Panc1 (cell line): ENCODE data around the gene PYM1.

ENCODE experiments used
- CTCF ChIP-seq: fragments of 450-650 bp; IDR thresholded peaks from 2 replicates; pipeline ENCODE4 v1.5.1; 2017; ENCODE audit warnings: mild to moderate bottlenecking
- POLR2AphosphoS5 ChIP-seq: IDR thresholded peaks from 2 replicates; pipeline ENCODE4 v1.6.1; 2012; ENCODE audit warnings: mild to moderate bottlenecking, low read depth, low read length, moderate library complexity
- SIN3A ChIP-seq: IDR thresholded peaks from 2 replicates; pipeline ENCODE4 v1.6.1; 2012; ENCODE audit warnings: low read depth, mild to moderate bottlenecking, low read length, moderate library complexity, borderline replicate concordance; ENCODE audit not compliant: insufficient read depth
- TCF7L2 ChIP-seq: IDR thresholded peaks from 2 replicates; pipeline ENCODE4 v1.6.1; 2011; ENCODE audit warnings: mild to moderate bottlenecking, low read depth, low read length, inconsistent platforms
- TF ChIP-seq, protein P1 (sequence below), 2 experiments: IDR thresholded peaks; 2 replicates each; pipeline ENCODE4 v1.6.1; 2011 to 2012; ENCODE audit warnings: low read depth in 2 of 2, control low read depth in 1 of 2, low read length in 1 of 2, mild to moderate bottlenecking in 1 of 2, moderate library complexity in 1 of 2; ENCODE audit not compliant: insufficient read depth in 1 of 2

DNA sequence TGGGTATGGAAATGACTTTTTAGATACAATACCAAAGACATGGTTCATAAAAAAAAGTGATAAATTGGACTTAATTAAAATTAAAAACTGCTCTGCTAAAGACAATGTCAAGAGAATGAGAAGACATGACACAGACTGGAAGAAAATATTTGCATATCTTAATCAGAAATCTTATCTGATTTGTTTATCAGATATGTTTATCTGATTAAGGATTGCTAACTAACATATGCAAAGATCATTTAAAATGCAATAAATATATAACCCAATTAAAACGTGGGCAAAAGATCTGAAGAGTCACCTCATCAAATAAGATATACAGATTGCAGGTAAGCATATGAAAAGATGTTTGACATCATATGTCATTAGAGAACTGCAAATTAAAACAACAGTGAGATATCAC, 75.0 kb downstream of the PYM1 start:
- TF ChIP-seq CTCF = no peak
- no peak for TF ChIP-seq POLR2AphosphoS5
- no peak for TF ChIP-seq TCF7L2
- TF ChIP-seq, protein P1, sequence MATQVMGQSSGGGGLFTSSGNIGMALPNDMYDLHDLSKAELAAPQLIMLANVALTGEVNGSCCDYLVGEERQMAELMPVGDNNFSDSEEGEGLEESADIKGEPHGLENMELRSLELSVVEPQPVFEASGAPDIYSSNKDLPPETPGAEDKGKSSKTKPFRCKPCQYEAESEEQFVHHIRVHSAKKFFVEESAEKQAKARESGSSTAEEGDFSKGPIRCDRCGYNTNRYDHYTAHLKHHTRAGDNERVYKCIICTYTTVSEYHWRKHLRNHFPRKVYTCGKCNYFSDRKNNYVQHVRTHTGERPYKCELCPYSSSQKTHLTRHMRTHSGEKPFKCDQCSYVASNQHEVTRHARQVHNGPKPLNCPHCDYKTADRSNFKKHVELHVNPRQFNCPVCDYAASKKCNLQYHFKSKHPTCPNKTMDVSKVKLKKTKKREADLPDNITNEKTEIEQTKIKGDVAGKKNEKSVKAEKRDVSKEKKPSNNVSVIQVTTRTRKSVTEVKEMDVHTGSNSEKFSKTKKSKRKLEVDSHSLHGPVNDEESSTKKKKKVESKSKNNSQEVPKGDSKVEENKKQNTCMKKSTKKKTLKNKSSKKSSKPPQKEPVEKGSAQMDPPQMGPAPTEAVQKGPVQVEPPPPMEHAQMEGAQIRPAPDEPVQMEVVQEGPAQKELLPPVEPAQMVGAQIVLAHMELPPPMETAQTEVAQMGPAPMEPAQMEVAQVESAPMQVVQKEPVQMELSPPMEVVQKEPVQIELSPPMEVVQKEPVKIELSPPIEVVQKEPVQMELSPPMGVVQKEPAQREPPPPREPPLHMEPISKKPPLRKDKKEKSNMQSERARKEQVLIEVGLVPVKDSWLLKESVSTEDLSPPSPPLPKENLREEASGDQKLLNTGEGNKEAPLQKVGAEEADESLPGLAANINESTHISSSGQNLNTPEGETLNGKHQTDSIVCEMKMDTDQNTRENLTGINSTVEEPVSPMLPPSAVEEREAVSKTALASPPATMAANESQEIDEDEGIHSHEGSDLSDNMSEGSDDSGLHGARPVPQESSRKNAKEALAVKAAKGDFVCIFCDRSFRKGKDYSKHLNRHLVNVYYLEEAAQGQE (IDR thresholded peaks at IDR 0.05; ENCODE audit: insufficient read depth in 1 of 2, low read depth in 2 of 2, low read length in 1 of 2) = no peak
- no peak for TF ChIP-seq SIN3A
